Breast epithelium (tissue), 4 donors: Measurements from ENCODE around the gene THOP1. TPM values are rescaled to one million over a fixed set of nuclear protein-coding genes. Genes with fewer than 3 reads are reported as not detected.

Experiments
- DNase-seq, 2 donors: peaks; one replicate each; pipeline ENCODE4 v3.0.0-alpha.2; 2019; ENCODE audit warnings: low spot score in 2 of 2
- H3K27ac ChIP-seq, 2 donors: fragments of 200-600 bp; sonication (generic) in 1 of 2; one replicate each; pipeline ENCODE4 v1.5.1; 2016 to 2019; ENCODE audit warnings: mild to moderate bottlenecking in 1 of 2
- H3K27me3 ChIP-seq, 2 donors: fragments of 200-600 bp; sonication (generic) in 1 of 2; one replicate each; pipeline versions ENCODE4 v1.5.1 to v1.6.0; 2017 to 2019; ENCODE audit warnings: control low read depth in 1 of 2, mild to moderate bottlenecking in 1 of 2
- H3K36me3 ChIP-seq: fragments of 200-600 bp; one replicate; pipeline ENCODE4 v1.5.1; 2019
- H3K4me1 ChIP-seq, 2 donors: fragments of 200-600 bp; sonication (generic); one replicate each; pipeline ENCODE4 v1.5.1; 2016 to 2019; ENCODE audit warnings: control low read depth in 1 of 2
- H3K4me3 ChIP-seq, 3 donors: fragments of 200-600 bp; sonication (generic); 1 replicate in 2 of 3; 2 replicates in 1 of 3; pipeline ENCODE4 v1.5.1; 2016 to 2019; ENCODE audit warnings: mild to moderate bottlenecking in 3 of 3, moderate library complexity in 2 of 3
- H3K9me3 ChIP-seq, 2 donors: fragments of 200-600 bp; sonication (generic) in 1 of 2; one replicate each; pipeline ENCODE4 v1.5.1; 2016 to 2019; ENCODE audit warnings: control low read depth in 1 of 2
- POLR2A ChIP-seq: fragments of 450-650 bp; IDR thresholded peaks from one replicate; pipeline ENCODE4 v1.6.1; 2016; ENCODE audit warnings: antibody characterized with exemption, mild to moderate bottlenecking, moderate library complexity
- POLR2AphosphoS5 ChIP-seq, 3 donors: sonication (generic); formaldehyde crosslinking; IDR thresholded peaks; one replicate each; pipeline ENCODE4 v1.6.1; 2017; ENCODE audit warnings: antibody characterized with exemption in 3 of 3
- intact Hi-C: fragments of 100-400 bp; cut with DNase I; formaldehyde crosslinking; loops from one replicate; pipeline ENCODE4 v1.15.1; 2023; ENCODE audit warnings: low total_unique reads
- total RNA-seq, 3 donors: library from RNA; depleted of rRNA; stranded (reverse); fragments of >200 nt; gene quantifications; one replicate each; pipeline ENCODE4 v1.1.0, GENCODE V29; 2016
- TF ChIP-seq, protein P1 (sequence below), 3 donors: fragments of 450-650 bp; IDR thresholded peaks; one replicate each; pipeline ENCODE4 v1.5.1; 2016 to 2017; ENCODE audit warnings: antibody characterized with exemption in 3 of 3, mild to moderate bottlenecking in 3 of 3, moderate library complexity in 3 of 3

The THOP1 gene
- total RNA-seq, 3 donors from 2014 or later, result 26.2 to 40.0 (median 39.1) TPM

DNA sequence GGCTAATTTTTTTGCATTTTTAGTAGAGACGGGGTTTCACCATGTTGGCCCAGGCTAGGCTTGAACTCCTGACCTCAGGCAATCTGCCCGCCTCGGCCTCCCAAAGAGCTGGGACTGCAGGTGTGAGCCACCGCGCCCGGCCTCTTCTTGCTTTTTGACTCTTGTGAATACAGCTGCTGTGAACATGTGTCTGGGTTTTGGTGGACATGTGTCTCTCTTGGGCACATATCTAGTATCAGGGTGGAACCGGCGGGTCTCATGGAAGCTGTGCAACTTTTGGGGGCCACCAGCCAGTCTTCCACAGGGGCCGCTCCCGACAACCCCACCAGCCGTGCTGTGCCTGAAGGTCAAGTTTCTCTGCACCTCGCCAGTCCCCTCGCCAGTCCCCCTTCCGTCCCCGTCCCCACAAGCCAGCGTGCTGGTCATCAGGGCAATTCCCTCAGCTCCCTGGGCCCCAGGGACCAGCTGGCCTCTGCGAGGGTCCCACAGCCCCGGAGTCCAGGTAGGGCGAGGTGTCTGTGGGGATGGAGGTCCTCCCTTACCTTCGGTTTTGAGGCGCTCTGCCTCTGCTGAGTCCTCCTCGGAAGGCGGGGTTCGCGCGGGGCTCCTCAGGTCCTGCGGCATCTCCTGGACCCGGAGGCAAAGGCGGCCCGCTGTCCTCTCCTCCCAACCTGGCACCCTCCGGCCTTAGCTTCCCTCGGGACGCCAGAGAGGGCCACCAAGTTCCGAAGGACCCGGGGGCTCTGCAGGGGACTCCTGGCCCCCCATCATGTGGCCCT, 18.5 kb upstream of the THOP1 start:
- intact Hi-C loops, result no loop called here

DNA sequence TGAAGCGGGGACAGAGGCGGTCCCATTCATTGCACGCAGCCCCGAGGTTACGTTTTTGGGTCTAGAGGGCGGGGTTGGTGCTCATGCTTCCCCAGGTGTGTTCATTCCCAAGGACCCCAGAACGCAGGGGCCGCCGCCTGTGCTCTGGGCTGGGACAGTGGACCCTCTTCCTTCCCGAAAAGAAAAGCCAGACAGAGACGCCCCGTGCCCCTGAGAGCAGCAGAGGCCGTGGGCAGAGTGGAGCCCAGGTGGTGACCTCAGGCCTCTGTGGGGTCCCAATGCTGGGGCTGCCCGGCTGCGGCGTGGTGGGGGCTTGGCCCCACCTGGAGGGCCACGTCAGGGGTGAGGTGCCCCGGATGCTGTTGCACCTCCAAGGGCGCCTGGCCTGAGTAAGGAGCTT, 17.6 kb upstream of the THOP1 start:
- intact Hi-C loops, result no loop called here
- DNase-seq, result no peak
- Histone ChIP-seq H3K9me3 (no peaks in the 10 kb centered on the region), H3K4me1 (no peaks in the 10 kb centered on the region), H3K27me3 (no peaks in the 10 kb centered on the region), H3K27ac (no peak overlapping the region), H3K36me3 (peaks cover 4% of the 10 kb centered on the region), H3K4me3 (no peak overlapping the region)
- TF ChIP-seq, protein P1, sequence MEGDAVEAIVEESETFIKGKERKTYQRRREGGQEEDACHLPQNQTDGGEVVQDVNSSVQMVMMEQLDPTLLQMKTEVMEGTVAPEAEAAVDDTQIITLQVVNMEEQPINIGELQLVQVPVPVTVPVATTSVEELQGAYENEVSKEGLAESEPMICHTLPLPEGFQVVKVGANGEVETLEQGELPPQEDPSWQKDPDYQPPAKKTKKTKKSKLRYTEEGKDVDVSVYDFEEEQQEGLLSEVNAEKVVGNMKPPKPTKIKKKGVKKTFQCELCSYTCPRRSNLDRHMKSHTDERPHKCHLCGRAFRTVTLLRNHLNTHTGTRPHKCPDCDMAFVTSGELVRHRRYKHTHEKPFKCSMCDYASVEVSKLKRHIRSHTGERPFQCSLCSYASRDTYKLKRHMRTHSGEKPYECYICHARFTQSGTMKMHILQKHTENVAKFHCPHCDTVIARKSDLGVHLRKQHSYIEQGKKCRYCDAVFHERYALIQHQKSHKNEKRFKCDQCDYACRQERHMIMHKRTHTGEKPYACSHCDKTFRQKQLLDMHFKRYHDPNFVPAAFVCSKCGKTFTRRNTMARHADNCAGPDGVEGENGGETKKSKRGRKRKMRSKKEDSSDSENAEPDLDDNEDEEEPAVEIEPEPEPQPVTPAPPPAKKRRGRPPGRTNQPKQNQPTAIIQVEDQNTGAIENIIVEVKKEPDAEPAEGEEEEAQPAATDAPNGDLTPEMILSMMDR (IDR thresholded peaks at IDR 0.05), result no peak
- TF ChIP-seq POLR2A, result no peak

More for the DNA sequence above, 18.5 kb upstream of the THOP1 start:
- H3K27ac ChIP-seq, result no peak overlapping the region
- H3K9me3 ChIP-seq, result no peaks in the 10 kb centered on the region
- H3K27me3 ChIP-seq, result no peaks in the 10 kb centered on the region
- DNase-seq, result no peak
- H3K36me3 ChIP-seq, result peaks cover 4% of the 10 kb centered on the region
- H3K4me1 ChIP-seq, result no peaks in the 10 kb centered on the region
- TF ChIP-seq POLR2A (no peak), POLR2AphosphoS5 (IDR thresholded peaks at IDR 0.05) (no peak)
- TF ChIP-seq, protein P1 (IDR thresholded peaks at IDR 0.05), result no peak
- H3K4me3 ChIP-seq, result no peak overlapping the region

DNA sequence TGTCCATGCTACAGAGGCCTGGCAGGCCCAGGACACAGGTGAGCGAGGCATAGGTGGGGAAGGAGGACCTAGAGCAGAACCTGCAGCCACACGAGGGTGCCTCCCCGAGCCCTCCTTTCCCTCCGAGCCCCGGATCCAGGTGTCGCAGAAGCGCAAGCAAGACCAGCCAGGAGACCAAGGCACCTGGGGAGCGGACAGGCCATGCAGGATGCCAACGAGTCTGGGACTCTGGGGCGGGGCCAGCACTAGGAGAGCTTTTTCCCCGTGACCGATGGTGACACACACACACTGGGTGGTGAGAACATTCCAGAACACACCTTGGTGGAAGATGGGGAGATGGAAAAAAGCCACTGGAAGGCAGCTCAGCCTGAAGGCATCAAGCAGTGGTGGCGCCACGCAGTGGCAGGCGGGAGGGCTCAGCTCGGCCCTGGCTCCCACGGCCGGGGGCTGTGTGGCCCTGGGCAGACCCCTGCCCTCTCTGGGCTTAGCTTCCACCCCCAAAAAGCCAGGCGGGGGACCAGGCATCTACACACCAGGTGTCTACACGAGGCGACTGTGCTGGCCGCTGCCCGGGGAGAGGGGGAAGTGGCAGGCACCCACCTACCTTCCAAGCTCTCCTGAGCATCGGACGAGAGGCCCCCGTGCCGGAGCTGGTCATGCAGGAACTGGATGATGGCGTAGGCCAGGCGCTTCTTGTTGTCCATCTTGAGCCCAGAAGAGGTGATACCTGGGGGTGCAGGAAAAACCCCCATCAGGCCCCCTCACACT, 16.8 kb upstream of the THOP1 start:
- peaks cover 4% of the 10 kb centered on the region for H3K36me3 ChIP-seq
- H3K4me3 ChIP-seq, result no peak overlapping the region
- no peak for DNase-seq
- H3K27ac ChIP-seq, result no peak overlapping the region
- TF ChIP-seq POLR2AphosphoS5 (IDR thresholded peaks at IDR 0.05), result no peak
- no peak for TF ChIP-seq POLR2A
- TF ChIP-seq, protein P1 (IDR thresholded peaks at IDR 0.05), result no peak
- intact Hi-C loops, result no loop called here
- no peaks in the 10 kb centered on the region for H3K27me3 ChIP-seq
- H3K9me3 ChIP-seq, result no peaks in the 10 kb centered on the region
- no peaks in the 10 kb centered on the region for H3K4me1 ChIP-seq

DNA sequence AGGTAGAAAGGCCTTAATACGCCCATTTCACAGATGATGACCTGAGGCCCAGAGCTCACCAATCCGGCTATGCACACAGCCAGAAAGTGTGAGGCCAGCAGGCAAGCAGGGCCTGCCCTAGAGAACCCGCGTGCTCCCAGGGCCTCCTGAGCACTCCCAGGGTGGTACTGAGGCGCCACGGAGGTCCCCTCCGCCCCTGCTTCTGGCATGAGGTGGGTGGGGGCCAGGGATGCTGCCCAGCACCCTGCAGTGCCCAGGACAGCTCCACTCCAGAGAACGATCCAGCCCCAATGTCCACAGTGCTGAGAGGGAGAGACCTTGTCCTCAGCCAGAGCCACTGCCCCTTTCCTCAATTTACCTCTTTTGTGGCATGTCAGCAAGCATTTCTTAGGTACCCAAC, 16.1 kb upstream of the THOP1 start:
- Histone ChIP-seq H3K27ac (peak overlapping the region in 1 of 2 donors; percentile 80), H3K27me3 (no peaks in the 10 kb centered on the region), H3K36me3 (peaks cover 4% of the 10 kb centered on the region), H3K4me3 (no peak overlapping the region), H3K4me1 (no peaks in the 10 kb centered on the region), H3K9me3 (no peaks in the 10 kb centered on the region)
- intact Hi-C loops, result no loop called here
- DNase-seq, result no peak
- no peak for TF ChIP-seq POLR2AphosphoS5 (IDR thresholded peaks at IDR 0.05)
- TF ChIP-seq, protein P1 (IDR thresholded peaks at IDR 0.05), result no peak
- no peak for TF ChIP-seq POLR2A
